NCI-H1436 (cell line): ENCODE results near the gene PLA2G4D.

Experiments used
- DNase-seq: peaks from one replicate; lab custom pipeline; 2025; lab: John Stamatoyannopoulos, UW

Gene PLA2G4D

DNA sequence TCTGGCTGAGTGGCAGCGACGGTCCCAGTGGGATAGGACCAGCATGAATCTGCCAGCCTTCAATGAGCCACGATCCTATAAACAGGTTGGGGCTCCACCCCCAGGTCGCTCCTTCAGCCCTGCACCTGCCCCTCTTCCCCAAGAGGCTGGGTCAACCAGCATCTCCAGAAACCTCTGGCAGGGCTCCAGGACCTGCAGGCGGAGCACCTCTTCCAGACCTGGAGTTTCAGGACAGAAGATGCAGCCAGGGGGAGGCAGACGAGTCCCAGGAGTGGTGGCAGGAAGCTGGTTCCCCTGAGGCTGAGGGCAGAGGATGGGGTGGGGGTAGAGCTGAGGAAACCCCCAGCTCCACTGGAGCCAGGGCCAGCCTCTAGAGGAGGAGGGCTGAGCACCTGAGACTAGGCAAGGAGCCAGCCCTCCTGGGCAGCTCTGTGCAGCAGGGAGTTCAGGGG lies at the start of gene PLA2G4D:
PLA2G4D (minus strand) TSS at position 51 of the 452 bp plus-strand sequence. CDS start 103 bp downstream, outside the sequence.
- DNase-seq = peak; percentile 94

GRCh38 chr15:42143356-42143755 lies 49.0 kb upstream of the PLA2G4D start:
- no peak for DNase-seq

GRCh38 chr15:42141795-42142667 lies 47.7 kb upstream of the PLA2G4D start:
- DNase-seq = no peak

DNA sequence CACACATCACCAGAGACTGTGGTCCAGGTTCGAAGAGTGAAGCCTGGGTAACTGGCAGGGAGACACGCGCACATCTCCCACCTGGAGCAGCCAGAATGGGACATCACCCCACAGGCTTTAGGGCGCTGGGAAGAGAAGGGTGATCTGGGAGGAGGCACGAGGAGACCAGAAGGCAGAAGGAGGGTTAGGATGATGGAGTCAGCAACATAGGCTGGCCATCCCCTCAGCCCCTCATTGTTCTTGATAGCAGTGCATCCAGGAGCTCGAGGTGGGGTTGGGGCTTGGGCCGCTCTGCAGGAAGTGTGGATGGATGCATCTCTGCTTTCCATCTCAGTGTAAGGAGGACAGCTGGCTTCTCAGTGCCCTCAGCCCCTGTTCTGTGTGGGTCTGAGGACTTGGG lies 46.9 kb upstream of the PLA2G4D start:
- DNase-seq = no peak

- DNase-seq = no peak
Measured at GRCh38 chr15:42140383-42141070, 46.2 kb upstream of the PLA2G4D start.

DNA sequence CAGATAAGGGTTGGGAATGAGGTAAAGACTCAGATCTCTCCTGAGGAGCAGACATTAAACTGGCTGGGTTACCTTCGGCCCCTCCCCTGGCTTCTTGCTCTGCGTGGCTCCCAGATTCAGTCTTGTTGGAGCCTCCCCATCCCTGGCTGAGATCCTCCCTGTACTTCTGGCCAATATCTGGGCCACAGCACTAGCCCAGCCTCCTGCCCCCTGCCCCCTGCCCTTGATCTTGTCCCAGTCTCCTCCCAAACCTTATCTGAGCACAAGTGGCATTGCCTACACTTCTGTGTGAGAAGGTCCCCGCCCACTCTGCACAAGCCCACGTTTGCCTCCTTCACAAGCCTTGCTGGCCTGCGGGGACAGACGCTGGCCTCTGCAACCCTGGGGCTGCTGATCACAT lies 45.2 kb upstream of the PLA2G4D start:
- DNase-seq = no peak

GRCh38 chr15:42138968-42139386 lies 44.6 kb upstream of the PLA2G4D start:
- DNase-seq = no peak

- no peak for DNase-seq
Measured at GRCh38 chr15:42138411-42138810, 44.0 kb upstream of the PLA2G4D start.

DNA sequence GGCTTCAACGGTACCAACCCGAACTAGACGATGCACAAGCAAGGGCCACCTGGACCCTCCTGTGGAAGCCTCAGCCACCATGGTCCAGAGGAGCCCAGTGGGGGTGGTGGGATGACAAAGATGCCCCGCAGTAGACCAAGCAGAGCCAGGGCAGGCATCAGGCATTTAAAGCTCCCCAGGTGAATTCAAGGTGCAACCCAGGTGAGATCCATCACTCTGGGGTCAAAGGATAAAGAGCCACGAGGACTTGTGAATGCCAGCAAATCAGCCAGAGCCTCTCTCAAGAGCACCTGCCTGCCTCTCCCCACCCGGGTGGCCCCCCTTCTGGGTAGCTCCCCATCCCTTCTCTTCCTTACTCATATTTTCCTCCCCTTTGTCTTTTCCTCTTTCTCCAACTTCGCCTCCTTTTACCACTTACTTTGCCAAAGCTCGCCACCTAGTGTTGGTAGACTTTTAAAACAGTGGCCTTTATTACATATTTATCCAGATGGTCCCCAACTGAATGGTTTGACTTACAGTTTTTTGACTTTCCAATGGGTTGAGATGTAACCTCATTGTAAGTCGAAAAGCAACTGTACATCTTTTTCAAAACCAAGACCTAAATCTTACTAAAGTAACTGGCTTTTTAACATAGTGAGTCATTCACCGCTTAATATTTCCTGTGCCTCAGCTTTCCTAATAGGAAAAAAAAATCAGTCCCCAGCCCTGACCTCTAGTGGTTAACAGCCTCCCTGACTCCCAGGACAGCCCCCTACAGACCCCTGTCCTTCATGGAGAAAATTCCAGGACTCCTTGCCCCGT lies 43.3 kb upstream of the PLA2G4D start:
- peak; percentile 56 for DNase-seq

DNA sequence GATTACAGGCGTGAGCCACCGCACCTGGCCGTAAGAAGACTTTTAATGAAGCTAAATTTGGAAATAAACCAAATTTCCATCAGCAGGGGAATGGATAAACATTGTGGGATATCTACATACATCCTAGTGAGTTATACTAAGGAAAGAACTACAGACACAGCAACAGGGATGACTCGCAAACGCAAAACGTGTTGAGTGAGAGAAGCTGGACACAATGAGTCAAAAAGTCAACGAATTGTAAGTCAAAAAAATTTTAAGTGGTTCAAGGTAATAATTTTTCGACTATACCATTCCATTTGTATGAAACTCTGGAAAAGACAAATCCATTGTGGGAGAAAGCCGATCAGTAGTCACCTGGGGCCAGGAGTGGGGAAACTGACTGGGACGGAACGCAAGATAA lies 42.2 kb upstream of the PLA2G4D start:
- DNase-seq = no peak

GRCh38 chr15:42135351-42135750 lies 41.0 kb upstream of the PLA2G4D start:
- DNase-seq = no peak

DNA sequence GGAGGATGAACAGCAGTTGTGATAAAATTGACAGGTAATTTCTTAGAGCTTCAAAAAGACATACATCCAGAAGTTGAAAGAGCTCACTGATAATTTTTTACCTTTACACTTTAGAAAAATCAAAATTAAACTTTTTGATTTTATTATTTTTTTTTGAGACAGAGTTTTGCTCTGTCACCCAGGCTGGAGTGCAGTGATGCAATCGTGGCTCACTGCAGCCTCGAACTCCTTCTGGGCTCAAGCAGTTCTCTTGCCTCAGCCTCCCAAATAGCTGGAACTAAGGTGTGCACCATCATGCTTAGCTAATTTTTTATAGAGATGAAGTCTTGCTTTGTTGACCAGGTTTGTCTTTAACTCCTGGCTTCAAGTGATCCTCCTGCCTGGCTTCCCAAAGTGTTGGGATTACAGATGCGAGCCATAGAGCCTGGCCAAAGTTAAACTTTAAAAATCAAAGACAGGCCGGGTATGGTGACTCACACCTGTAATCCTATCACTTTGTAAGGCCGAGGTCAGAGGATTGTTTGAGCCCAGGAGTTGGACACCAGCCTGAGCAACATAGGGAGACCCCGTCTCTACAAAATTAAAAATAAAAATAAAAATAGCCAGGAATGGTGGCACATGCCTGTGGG lies 40.4 kb upstream of the PLA2G4D start:
- no peak for DNase-seq

- peak; percentile 76 for DNase-seq
Measured at GRCh38 chr15:42133886-42134502, 39.6 kb upstream of the PLA2G4D start.

DNA sequence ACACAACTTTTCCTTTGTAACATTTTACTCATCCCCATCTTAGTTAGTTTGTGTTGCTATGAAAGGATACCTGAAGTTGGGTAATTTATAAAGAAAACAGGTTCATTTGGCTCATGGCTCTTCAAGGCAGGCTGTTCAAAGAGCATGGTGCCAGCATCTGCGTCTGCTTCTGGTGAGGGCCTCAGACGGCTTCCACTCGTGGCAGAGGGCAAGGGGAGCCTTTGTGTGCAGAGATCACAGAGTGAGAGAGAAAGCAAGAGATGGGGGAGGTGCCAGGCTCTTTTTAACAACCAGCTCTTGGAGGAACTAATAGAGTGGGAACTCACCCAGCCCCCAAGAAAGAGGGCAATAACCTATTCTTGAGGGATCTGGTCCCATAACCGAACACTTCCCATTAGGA lies 39.0 kb upstream of the PLA2G4D start:
- no peak for DNase-seq

DNA sequence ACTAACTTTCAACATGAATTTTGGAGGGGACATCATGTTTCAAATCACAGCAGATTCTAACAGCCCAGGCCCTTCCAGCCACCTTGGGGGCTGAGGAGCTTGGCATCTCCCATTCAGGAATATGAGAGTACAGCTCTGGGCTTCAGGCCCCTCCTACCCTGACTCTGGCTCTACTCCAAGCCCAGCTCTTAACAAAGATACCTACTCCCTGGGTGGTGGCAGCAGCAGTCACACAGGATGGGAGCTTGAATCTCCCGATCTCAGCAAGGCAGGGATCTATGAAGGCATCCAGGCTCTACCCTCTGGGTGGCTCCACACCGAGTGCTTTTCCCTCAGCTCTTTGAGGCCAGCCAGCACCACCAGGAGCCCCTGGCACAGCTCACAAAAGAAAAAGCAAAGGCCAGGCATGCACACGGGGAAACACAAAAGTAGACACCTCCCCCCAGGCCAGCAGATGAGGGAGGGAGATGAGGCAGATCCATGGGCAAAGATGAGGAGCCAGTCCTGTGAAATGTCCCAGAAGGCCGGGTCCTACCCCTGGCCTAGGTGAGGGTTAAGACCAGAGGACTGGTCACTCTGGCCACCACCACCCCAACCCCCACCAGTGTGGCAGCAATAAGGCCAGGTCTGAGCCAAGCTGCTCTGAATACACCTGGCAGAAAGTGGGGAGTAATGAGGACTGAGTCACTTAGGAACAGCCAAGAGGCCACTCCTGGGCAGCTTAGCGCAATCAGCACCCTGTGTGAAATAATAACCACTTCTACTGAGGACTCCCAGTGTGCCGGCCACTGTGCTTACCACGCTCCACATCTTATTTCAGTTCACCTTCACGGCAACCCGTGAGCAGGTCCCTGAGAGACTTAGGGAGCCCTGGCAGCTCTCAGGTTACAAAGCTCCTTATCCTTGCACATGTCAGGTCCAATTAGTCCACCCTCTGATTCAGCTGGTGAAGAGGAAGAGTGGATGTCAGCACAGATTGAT lies 37.8 kb upstream of the PLA2G4D start:
- DNase-seq = peak; percentile 85

GRCh38 chr15:42131006-42131405 lies 36.6 kb upstream of the PLA2G4D start:
- DNase-seq = no peak

DNA sequence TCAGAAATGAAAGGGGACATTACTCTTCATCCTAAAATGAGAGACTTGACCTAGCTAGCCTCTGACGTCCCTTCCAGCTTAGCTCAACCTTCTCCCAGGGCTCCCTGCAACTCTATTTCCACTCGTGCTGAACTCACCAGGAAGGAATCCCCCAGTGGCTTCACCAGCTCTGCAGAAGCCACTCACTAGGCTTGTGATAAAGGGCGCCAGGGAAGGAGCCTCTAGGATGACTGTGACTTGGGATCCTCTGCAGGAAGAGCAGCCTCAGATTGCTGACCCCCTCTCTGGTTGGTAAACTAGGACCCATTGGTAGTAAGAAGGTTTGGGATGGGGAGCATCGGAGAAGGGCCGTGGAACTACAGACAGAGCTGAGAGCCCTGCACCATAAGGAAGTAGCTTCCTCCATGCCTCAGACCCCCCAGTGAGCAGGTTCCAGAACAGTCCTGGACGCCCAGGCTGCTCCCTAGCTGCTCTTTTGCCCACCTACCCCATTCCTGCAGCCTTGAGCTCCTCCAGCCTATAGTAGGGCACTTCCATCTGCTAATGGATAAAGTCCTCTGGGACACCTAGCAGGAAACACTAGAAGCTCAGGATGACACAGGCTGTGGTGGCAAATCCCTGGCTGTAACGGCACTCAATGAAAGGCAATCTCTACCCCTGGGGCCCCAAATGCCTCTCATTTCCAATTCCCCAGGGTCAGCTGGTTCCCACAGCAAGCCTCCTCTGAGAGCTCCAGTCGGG lies 36.1 kb upstream of the PLA2G4D start:
- peak; percentile 16 for DNase-seq

GRCh38 chr15:42129364-42129763 lies 35.0 kb upstream of the PLA2G4D start:
- no peak for DNase-seq

DNA sequence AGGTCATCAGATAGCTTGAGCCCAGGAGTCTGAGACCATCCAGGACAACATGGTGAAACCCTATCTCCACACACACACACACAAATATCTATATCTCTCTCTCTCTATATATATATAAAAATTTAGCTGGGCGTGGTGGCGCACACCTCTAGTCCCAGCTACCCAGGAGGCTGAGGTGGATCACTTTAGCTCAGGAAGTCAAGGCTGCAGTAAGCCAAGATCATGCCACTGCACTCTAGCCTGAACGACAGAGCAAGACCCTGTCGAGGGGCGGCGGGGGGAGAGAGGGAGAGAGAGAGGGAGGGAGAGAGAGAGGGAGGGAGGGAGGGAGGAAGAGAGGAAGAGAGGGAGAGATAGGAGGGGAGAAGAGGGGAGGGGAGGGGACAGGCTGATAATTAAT lies 34.1 kb upstream of the PLA2G4D start:
- DNase-seq = no peak
